ENCODE measurements around the gene BCL2. TPM values are rescaled to one million over a fixed set of nuclear protein-coding genes. Genes with fewer than 3 reads are reported as not detected.

The BCL2 gene
- total RNA-seq, 2 donors from 2014 or later = 14.8 to 38.4 TPM

GRCh38 chr18:63322908-63323634, 3.5 kb upstream of the BCL2 start:
- Histone ChIP-seq H3K4me1 (replicated peaks) (no peaks in the 10 kb centered on the region), H3K4me3 (no peak overlapping the region), H3K27ac (peak overlapping the region; percentile 46 to 53), H3K9me3 (no peaks in the 10 kb centered on the region), H3K36me3 (no peaks in the 10 kb centered on the region), H3K27me3 (replicated peaks; ENCODE audit: insufficient read depth) (no peaks in the 10 kb centered on the region)
- 27% methylated on average over 8 of the region's 8 CpGs for WGBS
- TF ChIP-seq POLR2AphosphoS5 (IDR thresholded peaks at IDR 0.05) = peak; percentile 79
- no peak for TF ChIP-seq POLR2A (IDR thresholded peaks at IDR 0.05)
- TF ChIP-seq, protein P1, sequence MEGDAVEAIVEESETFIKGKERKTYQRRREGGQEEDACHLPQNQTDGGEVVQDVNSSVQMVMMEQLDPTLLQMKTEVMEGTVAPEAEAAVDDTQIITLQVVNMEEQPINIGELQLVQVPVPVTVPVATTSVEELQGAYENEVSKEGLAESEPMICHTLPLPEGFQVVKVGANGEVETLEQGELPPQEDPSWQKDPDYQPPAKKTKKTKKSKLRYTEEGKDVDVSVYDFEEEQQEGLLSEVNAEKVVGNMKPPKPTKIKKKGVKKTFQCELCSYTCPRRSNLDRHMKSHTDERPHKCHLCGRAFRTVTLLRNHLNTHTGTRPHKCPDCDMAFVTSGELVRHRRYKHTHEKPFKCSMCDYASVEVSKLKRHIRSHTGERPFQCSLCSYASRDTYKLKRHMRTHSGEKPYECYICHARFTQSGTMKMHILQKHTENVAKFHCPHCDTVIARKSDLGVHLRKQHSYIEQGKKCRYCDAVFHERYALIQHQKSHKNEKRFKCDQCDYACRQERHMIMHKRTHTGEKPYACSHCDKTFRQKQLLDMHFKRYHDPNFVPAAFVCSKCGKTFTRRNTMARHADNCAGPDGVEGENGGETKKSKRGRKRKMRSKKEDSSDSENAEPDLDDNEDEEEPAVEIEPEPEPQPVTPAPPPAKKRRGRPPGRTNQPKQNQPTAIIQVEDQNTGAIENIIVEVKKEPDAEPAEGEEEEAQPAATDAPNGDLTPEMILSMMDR (IDR thresholded peaks at IDR 0.05) = peak; percentile 66 to 89 (median 88)
- peak; percentile 68 for DNase-seq (ENCODE audit: low spot score)
- intact Hi-C loops (cut with DNase I) = loop anchor here (2.0 kb wide), 2 partner anchors 192 to 306 kb away; no protein-coding TSS in a partner anchor

DNA sequence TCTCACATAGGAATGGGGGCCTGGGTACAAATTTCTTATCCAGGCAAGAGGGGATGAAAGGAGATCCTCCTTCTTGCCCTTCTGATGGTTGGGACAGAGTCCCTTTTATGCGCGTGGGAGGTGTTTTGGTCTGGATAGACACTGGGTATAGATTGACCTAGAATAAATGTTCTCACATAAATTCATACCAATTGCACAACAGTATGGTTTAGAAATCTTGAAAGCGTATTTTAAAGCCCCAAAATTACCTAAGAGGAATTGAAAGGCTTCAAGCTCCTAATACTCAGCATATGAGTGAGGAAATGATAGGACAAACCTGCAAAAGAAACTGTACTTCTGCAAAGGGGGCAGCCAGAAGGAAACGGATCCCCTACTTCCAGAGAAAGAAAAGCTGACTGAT, 2.6 kb upstream of the BCL2 start:
- Histone ChIP-seq H3K27me3 (replicated peaks; ENCODE audit: insufficient read depth) (no peaks in the 10 kb centered on the region), H3K4me1 (replicated peaks) (no peaks in the 10 kb centered on the region), H3K27ac (peak overlapping the region in 1 of 2 donors; percentile 46), H3K9me3 (no peaks in the 10 kb centered on the region), H3K4me3 (no peak overlapping the region), H3K36me3 (no peaks in the 10 kb centered on the region)
- no peak for DNase-seq (ENCODE audit: low spot score)
- TF ChIP-seq POLR2A (IDR thresholded peaks at IDR 0.05) (no peak), POLR2AphosphoS5 (IDR thresholded peaks at IDR 0.05) (no peak)
- TF ChIP-seq, protein P1 (IDR thresholded peaks at IDR 0.05) = no peak
- intact Hi-C loops (cut with DNase I) = loop anchor here (2.0 kb wide), 2 partner anchors 191 to 305 kb away; no protein-coding TSS in a partner anchor
- WGBS = 82% methylated on average over 4 of the region's 4 CpGs

DNA sequence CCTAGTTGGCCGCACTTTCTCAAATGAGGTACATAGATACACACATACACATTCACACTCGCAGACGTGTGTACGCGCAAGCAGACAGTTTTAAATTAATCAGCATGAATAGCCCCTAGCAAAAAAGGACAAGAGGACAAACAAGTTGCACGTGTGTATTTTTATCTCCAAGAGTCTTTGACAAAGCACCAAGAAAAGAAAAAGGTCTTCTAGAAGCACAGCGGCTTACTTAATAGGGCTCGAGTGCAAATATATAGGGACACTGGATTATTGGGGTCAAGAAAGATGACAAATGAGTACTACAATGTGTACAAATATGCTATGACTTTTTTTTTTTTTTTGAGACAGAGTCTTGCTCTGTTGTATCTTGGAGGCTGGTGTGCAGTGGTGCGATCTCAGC, 1.7 kb upstream of the BCL2 start:
- Histone ChIP-seq H3K27me3 (replicated peaks; ENCODE audit: insufficient read depth) (no peaks in the 10 kb centered on the region), H3K4me3 (no peak overlapping the region), H3K36me3 (no peaks in the 10 kb centered on the region), H3K27ac (peak overlapping the region; percentile 83 to 85), H3K9me3 (no peaks in the 10 kb centered on the region), H3K4me1 (replicated peaks) (no peaks in the 10 kb centered on the region)
- intact Hi-C loops (cut with DNase I) = no loop called here
- WGBS = 64% methylated on average over 9 of the region's 9 CpGs
- TF ChIP-seq POLR2AphosphoS5 (IDR thresholded peaks at IDR 0.05) (no peak), POLR2A (IDR thresholded peaks at IDR 0.05) (no peak)
- TF ChIP-seq, protein P1 (IDR thresholded peaks at IDR 0.05) = no peak
- no peak for DNase-seq (ENCODE audit: low spot score)

DNA sequence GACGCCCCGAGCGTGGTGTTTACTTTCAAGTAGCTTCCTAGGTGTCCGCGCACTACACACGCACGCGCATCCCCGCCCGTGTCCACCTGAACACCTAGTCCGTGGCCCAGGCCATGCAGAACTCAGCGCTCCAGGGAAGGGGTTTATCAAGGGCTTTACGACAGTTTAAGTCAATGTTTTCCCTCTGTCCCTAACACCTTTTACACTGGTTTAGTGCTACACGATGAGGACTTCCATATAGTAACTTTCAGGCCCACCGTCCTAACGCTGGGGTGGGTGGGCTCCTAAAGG, 1.4 kb upstream of the BCL2 start:
- intact Hi-C loops (cut with DNase I) = no loop called here
- Histone ChIP-seq H3K36me3 (no peaks in the 10 kb centered on the region), H3K9me3 (no peaks in the 10 kb centered on the region), H3K27ac (peak overlapping the region; percentile 83 to 85), H3K4me3 (peak overlapping the region; percentile 63 to 65), H3K4me1 (replicated peaks) (no peaks in the 10 kb centered on the region), H3K27me3 (replicated peaks; ENCODE audit: insufficient read depth) (no peaks in the 10 kb centered on the region)
- peak; percentile 57 for DNase-seq (ENCODE audit: low spot score)
- TF ChIP-seq POLR2AphosphoS5 (IDR thresholded peaks at IDR 0.05) = no peak
- TF ChIP-seq, protein P1 (IDR thresholded peaks at IDR 0.05) = no peak
- no peak for TF ChIP-seq POLR2A (IDR thresholded peaks at IDR 0.05)
- 21% methylated on average over 15 of the region's 16 CpGs for WGBS

Data from prostate gland (tissue), 2 donors.